ENCODE data around the gene SMIM9.

- TF ChIP-seq CTCF (IDR thresholded peaks at IDR 0.05; ENCODE audit: low read depth, low read length): no peak
- no peak for TF ChIP-seq EZH2phosphoT487 (IDR thresholded peaks at IDR 0.05; ENCODE audit: low read depth)
Observed at GRCh38 chrX:154795016-154795415, 39.4 kb downstream of the SMIM9 start.
